Esophagus mucosa (tissue), 1 donor: ENCODE measurements around the gene CHRNA10. TPM values are rescaled to one million over a fixed set of nuclear protein-coding genes. Genes with fewer than 3 reads are reported as not detected.

Experiments
- ATAC-seq: fragments of 200-7000 bp; cut with Tn5 transposase; one replicate; pipeline ENCODE4 v1.9.1; 2020
- total RNA-seq: library from RNA; stranded (reverse); gene quantifications from one replicate; pipeline ENCODE4 v1.2.4, GENCODE V29; 2023
- donor health status: DM: yes; HTN: yes; CAD: no.

CHRNA10 gene
- total RNA-seq, 1 donor from 2014 or later, result 0.64 TPM

DNA sequence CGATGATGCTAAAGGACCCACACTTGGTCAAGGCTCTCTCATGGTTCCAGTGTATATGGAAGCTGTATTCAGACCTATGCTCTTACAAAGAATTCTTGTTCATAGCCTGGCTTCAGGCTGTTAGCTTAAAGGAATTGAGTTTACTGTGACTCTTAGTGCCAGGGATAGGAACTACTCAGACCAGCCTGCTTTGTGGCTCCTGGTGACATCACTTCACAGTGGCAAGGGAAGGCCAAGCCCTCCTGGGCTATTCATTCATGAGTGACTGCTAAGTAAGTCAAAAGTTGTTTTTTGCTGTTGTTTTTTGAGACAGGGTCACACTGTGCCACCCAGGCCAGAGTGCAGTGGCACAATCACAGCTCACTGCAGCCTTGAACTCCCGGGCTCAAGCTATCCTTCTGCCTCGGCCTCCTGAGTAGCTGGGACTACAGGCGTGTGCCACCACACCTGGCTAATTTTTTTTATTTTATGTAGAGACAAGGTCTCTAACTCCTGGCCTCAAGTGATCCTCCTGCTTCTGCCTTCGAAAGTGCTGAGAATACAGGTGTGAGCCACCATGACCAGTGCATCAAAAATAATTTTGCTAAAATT lies 39.0 kb downstream of the CHRNA10 start:
- no peak for ATAC-seq

DNA sequence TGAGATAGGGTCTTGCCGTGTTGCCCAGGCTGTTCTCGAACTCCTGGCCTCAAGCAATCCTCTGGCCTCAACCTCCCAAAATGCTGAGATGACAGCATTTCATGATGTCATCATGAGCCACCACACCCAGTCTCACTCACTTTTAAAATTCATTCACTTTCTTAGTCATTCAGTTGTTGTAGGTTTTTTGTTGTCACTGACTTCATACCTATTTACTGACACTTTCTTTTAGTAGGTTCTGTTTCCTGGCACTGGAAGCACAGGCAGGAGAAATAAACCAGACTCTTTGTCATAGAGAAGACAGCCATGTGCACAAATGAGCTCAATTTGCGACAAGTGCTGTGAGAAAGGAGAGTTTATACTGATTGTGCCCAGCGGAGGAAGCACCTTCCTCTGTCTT lies 39.9 kb downstream of the CHRNA10 start:
- no peak for ATAC-seq

DNA sequence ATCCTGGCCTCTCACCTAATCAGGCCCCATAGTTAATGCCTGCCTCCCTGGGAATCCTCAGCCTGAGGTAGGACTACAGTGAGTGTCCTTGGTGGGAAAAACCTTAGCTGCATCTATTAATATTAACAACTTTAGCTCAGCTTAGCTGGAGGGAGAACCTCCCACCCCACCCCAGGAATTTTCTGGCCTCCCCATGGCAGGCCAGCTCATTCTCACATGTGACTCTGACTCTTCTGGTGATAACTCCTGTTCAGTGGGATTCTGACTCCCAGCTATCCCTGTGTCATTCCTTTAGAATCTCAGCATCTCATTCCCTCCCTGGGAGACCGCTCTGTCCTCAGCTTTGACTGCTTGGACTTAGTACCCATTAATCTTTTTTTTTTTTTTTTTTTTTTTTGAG lies 43.9 kb downstream of the CHRNA10 start:
- ATAC-seq, result no peak

DNA sequence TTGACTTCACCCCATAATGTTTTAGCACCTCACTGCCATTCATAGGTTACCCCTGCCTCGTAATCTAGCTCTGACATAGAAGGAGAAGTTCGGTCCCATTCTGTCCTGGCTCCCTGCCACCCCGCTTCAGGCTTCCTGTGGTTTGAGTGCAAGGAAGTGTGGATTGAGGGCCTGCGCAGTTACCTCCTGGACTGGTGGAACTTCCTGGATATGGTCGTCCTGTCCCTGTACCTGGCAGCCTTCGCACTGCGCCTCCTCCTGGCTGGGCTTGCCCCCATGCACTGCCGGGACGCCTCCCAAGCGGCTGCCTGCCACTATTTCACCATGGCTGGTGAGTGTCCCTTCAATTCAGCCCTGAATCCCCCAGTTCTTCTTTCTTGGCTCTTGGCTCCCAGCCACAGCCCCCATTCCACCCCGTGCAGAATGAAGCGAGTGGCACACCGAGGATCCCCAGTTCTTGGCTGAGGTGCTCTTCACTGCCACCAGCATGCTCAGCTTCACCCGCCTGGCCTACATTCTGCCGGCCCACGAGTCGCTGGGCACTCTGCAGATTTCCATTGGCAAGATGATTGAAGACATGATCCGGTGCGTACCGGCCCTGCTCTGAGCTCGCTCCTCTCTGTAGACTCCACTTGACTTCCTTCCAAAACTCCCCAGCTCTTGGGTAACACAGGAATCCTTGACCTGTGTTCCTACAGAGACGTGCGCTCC lies 44.8 kb downstream of the CHRNA10 start:
- ATAC-seq, result no peak

DNA sequence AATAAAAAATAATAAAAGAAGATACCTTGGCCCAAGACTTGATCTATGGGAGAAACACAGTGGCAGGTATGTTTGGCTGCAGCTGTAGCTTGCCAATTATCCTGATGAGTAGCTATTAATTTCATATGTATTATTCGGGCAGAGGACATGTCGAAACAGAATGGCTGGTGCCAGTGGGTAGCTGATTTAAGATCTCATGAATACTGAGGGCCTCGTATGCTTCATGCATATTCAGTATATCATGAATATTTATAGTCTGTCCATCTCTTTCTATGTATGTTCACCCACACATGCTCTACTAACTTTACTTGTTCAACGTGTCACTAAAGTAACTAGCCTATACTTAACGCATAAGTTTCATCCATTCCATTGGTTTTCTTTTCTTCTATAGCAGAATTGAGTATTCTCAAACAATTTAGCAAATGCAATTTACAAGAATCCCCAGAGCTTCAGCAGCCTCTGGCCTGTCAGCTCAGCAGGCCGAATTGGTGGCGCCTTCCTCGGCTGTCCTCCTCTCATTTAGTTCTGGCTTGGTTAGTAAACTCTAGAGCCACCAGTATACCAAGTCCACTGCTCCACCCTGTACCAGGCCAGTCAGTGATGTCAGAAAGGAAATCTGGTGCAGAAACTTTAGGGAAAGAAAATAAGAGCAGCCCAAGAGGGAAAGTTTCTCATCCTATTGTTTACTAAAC lies 47.3 kb downstream of the CHRNA10 start:
- ATAC-seq, result no peak

DNA sequence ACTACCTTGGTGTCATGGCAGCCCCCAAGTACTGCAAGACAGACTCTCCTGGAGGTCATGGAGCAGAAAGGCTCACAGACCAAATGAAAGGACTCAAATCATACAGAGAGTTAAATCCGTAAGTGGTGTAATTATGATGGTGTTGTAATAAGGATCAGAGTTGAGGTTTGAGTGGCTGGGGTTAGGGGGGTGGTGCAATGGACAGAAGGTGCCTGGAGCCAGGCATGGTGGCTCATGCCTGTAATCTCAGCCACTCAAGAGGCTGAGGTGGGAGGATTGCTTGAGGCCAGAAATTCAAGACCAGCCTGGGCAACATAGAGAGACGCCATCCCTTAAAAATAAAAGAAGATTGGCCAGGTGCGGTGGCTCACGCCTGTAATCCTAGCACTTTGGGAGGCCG lies 48.1 kb downstream of the CHRNA10 start:
- ATAC-seq, result no peak

DNA sequence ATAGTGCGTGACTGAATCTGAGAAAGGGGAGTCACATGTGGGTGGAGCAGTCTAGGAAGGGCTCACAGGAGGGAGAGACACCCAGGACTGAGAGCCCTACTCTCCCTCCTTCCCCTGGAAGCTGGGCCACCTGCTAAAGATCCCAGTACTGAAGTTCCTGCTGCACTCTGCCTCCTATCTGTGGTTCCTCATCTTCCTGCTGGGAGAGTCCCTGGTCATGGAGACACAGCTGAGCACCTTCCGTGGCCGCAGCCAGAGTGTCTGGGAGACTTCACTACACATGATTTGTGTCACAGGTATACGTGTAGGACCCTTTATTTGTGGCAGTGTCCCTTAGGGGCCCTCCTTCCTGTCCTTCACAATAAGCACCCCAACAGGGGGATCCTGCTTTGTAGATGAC lies 48.7 kb downstream of the CHRNA10 start:
- no peak for ATAC-seq

DNA sequence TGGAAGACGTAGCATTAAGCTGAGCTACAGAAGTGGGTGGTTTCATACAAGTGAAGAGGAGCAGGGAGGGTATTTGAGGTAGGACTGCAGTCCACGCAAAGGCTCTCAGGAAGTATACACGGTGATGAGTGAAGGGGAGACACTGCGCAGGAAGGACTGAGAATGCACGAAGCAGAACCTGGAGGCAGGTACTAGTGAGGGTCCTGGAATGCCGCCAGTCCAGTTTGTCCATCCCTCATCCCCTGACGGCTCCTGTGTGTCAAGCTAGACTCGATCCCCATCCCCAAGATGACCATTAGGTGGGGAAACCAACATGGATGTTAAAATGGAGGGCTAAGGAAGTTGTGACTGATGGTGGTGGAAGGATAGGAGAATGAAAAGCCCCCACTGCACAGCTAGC lies 53.2 kb downstream of the CHRNA10 start:
- ATAC-seq, result no peak

DNA sequence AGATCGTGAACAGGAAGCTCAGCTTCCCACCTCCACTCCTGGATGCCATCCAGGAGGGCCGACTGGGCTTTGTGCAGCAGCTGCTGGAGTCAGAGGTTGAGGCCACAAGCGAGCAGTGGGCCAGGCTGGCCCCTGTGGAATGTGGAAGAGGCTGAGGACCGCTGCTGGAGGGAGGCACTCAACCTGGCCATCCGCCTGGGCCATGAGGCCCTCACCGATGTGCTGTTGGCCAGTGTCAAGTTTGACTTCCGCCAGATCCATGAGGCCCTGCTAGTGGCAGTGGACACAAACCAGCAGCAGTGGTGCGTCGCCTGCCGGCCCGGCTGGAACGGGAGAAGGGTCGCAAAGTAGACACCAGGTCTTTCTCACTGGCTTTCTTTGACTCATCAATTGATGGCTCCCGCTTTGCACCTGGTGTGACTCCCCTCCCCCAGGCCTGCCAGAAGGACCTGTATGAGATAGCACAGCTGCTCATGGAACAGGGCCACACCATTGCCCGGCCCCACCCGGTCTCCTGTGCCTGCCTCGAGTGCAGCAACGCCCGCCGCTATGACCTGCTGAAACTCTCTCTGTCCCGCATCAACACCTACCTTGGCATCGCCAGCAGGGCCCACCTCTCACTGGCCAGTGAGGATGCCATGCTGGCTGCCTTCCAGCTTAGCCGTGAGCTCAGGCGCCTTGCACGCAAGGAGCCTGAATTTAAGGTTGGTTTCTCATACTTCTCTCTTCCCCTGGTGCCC lies 54.3 kb downstream of the CHRNA10 start:
- no peak for ATAC-seq

DNA sequence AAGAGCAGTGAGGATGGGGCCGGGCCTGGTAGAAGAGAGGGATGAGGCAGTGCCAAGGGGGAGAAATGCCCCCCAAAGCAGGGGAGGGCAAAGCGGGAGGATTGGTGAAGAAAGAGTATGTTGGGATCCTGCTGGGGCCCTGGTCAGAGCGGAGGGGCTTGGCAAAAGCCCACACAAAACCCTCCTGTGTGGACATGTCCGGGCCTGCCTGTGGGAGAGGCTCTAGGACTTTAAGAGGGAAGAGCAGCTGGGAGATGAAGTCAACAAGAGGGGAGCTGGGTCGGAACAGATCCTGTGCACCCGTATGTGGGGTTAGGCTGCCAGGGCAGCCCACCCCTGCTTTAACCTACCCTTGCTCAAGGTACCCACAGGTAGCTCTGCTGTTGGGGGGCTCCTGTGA lies 55.2 kb downstream of the CHRNA10 start:
- ATAC-seq, result peak; percentile 14

Other genes starting within 250 kb of the CHRNA10 start
- gene ART5, start 29.4 kb downstream of the CHRNA10 start, total RNA-seq, result not detected
- not detected for gene ART1, start 26.3 kb downstream of the CHRNA10 start, total RNA-seq
- 55.1 TPM for gene NUP98, start 126.2 kb upstream of the CHRNA10 start, total RNA-seq
- 31.8 TPM for gene PGAP2, start 137.2 kb upstream of the CHRNA10 start, total RNA-seq
- 59.7 TPM for gene RHOG, start 169.6 kb upstream of the CHRNA10 start, total RNA-seq
- 85.1 TPM for gene STIM1, start 184.3 kb upstream of the CHRNA10 start, total RNA-seq